ENCODE data around the gene USP4. TPM values are rescaled to one million over a fixed set of nuclear protein-coding genes. Genes with fewer than 3 reads are reported as not detected.

USP4 gene, protein sequence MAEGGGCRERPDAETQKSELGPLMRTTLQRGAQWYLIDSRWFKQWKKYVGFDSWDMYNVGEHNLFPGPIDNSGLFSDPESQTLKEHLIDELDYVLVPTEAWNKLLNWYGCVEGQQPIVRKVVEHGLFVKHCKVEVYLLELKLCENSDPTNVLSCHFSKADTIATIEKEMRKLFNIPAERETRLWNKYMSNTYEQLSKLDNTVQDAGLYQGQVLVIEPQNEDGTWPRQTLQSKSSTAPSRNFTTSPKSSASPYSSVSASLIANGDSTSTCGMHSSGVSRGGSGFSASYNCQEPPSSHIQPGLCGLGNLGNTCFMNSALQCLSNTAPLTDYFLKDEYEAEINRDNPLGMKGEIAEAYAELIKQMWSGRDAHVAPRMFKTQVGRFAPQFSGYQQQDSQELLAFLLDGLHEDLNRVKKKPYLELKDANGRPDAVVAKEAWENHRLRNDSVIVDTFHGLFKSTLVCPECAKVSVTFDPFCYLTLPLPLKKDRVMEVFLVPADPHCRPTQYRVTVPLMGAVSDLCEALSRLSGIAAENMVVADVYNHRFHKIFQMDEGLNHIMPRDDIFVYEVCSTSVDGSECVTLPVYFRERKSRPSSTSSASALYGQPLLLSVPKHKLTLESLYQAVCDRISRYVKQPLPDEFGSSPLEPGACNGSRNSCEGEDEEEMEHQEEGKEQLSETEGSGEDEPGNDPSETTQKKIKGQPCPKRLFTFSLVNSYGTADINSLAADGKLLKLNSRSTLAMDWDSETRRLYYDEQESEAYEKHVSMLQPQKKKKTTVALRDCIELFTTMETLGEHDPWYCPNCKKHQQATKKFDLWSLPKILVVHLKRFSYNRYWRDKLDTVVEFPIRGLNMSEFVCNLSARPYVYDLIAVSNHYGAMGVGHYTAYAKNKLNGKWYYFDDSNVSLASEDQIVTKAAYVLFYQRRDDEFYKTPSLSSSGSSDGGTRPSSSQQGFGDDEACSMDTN
- total RNA-seq (2014; rRNA removed; shearing (Covaris generic)) (13.3 and 16.9 TPM in 2 replicates), polyA plus RNA-seq (2016; fragmentation: Nextera tagmentation; extraction: Ambion mirVana) (20.3 and 27.8 TPM in 2 replicates)
- long read RNA-seq, transcript USP4-202 (21 exons, 3,222 nt): major isoform, 5 of 17 reads
- long read RNA-seq, partial matches to known transcripts: 4 of 17 reads
- long read RNA-seq, other reads (novel, unspliced or antisense): 3 of 17 reads

DNA sequence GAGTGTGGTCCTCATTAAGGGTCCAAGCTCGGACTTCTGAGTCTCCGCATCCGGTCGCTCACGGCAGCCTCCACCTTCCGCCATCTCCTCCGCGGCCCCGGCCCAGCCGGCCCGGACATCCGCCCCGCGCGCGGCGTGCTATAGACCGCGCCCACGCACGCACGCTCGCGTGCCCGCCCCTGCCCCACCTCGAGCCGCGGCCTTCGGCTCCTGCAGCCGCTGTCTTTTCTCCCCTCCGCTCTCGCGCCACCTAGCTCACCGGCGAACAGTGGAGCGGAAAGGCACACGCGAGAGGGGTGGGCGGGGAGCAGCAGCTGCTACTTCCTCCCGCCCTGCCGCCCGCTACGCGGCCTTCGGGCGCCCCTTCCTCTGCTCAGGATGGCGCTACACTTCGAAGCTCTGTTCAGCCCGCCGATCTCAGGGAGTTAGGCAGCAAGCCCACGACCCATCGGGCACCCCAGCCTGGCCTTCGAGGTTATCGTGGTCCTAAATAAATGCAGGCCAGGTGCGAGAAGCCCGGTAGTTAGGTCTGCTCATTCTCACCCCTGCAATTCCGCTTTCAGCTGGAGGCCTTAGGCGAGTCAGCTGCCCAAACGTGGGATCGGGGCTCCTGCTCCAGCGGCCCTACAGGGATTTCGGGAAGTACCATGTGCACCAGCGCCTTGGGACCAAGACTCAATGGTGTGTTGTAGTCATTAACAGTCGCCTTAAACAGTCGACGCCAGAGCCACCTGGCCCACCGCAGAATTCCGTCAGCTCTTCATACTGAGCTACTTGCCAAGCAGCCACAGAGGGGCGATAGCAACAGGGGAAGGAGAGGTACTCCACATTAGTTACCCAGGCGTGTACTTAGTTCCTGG, at the start of gene USP4:
TSS of gene USP4 (minus strand) at position 113 of the 860 bp plus-strand sequence. CDS start at position 84, 29 bp downstream.
- Mint-ChIP-seq H3K27ac (peak within 1 kb of the TSS; percentile 90), H3K9me3 (no peaks in the 10 kb centered on the region; the same call in 2 of the 3 replicates), H3K4me1 (peaks cover 13% of the 10 kb centered on the region; the same call in 2 of the 3 replicates), H3K36me3 (ENCODE audit: low read depth) (peaks cover 5% of the 10 kb centered on the region; the same call in 2 of the 3 replicates), H3K27me3 (ENCODE audit: insufficient read depth, low read depth, poor library complexity) (peaks cover 3% of the 10 kb centered on the region), H3K4me3 (peak within 1 kb of the TSS; percentile 92)
- DNase-seq (ENCODE audit: low spot score) (peak; percentile 88), ATAC-seq (peak; percentile 89)
- H3K4me2 ChIP-seq: peak within 1 kb of the TSS; percentile 85
- no peaks in the 10 kb centered on the region for H3K9me2 ChIP-seq (ENCODE audit: insufficient read depth)
- no peaks in the 10 kb centered on the region for H3K36me3 ChIP-seq (ENCODE audit: insufficient read depth)
- H3K27me3 ChIP-seq (ENCODE audit: insufficient read depth): no peaks in the 10 kb centered on the region
- H3F3A ChIP-seq (replicated peaks; ENCODE audit: low read depth): peaks cover 14% of the 10 kb centered on the region; the same call in 1 of the 2 replicates
- TF ChIP-seq ETS1 (IDR thresholded peaks at IDR 0.05) (peak; percentile 20; the same call in 1 of the 2 replicates), ZNF331 (CRISPR knock-in tag; IDR thresholded peaks at IDR 0.05; ENCODE audit: low read depth) (no peak), ZNF114 (CRISPR knock-in tag; IDR thresholded peaks at IDR 0.05) (no peak), CTCF (conservative IDR thresholded peaks at IDR 0.05; ENCODE audit: low read depth in 2 of 2) (peak; percentile 43 to 71), POLR2AphosphoS5 (IDR thresholded peaks at IDR 0.05; ENCODE audit: low read depth) (peak; percentile 66; the same call in 1 of the 2 replicates), CREB1 (CRISPR knock-in tag; IDR thresholded peaks at IDR 0.05; ENCODE audit: low read depth) (peak; percentile 15; the same call in 1 of the 2 replicates)
- TF ChIP-seq, protein P1, sequence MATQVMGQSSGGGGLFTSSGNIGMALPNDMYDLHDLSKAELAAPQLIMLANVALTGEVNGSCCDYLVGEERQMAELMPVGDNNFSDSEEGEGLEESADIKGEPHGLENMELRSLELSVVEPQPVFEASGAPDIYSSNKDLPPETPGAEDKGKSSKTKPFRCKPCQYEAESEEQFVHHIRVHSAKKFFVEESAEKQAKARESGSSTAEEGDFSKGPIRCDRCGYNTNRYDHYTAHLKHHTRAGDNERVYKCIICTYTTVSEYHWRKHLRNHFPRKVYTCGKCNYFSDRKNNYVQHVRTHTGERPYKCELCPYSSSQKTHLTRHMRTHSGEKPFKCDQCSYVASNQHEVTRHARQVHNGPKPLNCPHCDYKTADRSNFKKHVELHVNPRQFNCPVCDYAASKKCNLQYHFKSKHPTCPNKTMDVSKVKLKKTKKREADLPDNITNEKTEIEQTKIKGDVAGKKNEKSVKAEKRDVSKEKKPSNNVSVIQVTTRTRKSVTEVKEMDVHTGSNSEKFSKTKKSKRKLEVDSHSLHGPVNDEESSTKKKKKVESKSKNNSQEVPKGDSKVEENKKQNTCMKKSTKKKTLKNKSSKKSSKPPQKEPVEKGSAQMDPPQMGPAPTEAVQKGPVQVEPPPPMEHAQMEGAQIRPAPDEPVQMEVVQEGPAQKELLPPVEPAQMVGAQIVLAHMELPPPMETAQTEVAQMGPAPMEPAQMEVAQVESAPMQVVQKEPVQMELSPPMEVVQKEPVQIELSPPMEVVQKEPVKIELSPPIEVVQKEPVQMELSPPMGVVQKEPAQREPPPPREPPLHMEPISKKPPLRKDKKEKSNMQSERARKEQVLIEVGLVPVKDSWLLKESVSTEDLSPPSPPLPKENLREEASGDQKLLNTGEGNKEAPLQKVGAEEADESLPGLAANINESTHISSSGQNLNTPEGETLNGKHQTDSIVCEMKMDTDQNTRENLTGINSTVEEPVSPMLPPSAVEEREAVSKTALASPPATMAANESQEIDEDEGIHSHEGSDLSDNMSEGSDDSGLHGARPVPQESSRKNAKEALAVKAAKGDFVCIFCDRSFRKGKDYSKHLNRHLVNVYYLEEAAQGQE (IDR thresholded peaks at IDR 0.05; ENCODE audit: unreplicated experiment): no peak
- 0 out of 2 replicates have a peak, but pooled peaks cover 8% of the 10 kb centered on the region for H3K4me1 ChIP-seq (ENCODE audit: insufficient read depth)
- peaks cover 25% of the 10 kb centered on the region for H3K79me2 ChIP-seq (replicated peaks; ENCODE audit: insufficient read depth)
- H2AFZ ChIP-seq: peak within 1 kb of the TSS; percentile 87
- peak within 1 kb of the TSS; percentile 71 for H3K4me3 ChIP-seq
- H4K20me1 ChIP-seq (replicated peaks; ENCODE audit: insufficient read depth): no peaks in the 10 kb centered on the region
- H3K27ac ChIP-seq (ENCODE audit: low read depth): peak within 1 kb of the TSS; percentile 92

Data from GM23338 (cell line).